ENCODE data around the gene HLA-E. TPM values are rescaled to one million over a fixed set of nuclear protein-coding genes. Genes with fewer than 3 reads are reported as not detected.
"Not testable (repeated sequence)": the region's sequence is repeated elsewhere in the genome, so short reads cannot be mapped to it uniquely, and the experiment has no call there.

The HLA-E gene
- total RNA-seq = 170 and 213 TPM in 2 replicates

GRCh38 chr6:30489081-30490025 is at the start of gene HLA-E:
TSS of gene HLA-E (plus strand) at chr6:30489509. CDS start at chr6:30489532, 23 bp downstream.
- DNase-seq (ENCODE audit: low read depth) = peak; percentile 99

- peak; percentile 8 for DNase-seq (ENCODE audit: low read depth)
Measured at GRCh38 chr6:30441171-30441570, 48.1 kb upstream of the HLA-E start.

GRCh38 chr6:30443657-30444450 is 45.5 kb upstream of the HLA-E start:
- DNase-seq (ENCODE audit: low read depth) = peak; percentile 18

- no peak for DNase-seq (ENCODE audit: low read depth)
Measured at GRCh38 chr6:30444451-30444742, 44.9 kb upstream of the HLA-E start.

- no peak for DNase-seq (ENCODE audit: low read depth)
Measured at GRCh38 chr6:30446259-30446658, 43.0 kb upstream of the HLA-E start.

- peak; percentile 11 for DNase-seq (ENCODE audit: low read depth)
Measured at GRCh38 chr6:30447237-30447636, 42.1 kb upstream of the HLA-E start.

- no peak for DNase-seq (ENCODE audit: low read depth)
Measured at GRCh38 chr6:30450548-30450908, 38.8 kb upstream of the HLA-E start.

DNA sequence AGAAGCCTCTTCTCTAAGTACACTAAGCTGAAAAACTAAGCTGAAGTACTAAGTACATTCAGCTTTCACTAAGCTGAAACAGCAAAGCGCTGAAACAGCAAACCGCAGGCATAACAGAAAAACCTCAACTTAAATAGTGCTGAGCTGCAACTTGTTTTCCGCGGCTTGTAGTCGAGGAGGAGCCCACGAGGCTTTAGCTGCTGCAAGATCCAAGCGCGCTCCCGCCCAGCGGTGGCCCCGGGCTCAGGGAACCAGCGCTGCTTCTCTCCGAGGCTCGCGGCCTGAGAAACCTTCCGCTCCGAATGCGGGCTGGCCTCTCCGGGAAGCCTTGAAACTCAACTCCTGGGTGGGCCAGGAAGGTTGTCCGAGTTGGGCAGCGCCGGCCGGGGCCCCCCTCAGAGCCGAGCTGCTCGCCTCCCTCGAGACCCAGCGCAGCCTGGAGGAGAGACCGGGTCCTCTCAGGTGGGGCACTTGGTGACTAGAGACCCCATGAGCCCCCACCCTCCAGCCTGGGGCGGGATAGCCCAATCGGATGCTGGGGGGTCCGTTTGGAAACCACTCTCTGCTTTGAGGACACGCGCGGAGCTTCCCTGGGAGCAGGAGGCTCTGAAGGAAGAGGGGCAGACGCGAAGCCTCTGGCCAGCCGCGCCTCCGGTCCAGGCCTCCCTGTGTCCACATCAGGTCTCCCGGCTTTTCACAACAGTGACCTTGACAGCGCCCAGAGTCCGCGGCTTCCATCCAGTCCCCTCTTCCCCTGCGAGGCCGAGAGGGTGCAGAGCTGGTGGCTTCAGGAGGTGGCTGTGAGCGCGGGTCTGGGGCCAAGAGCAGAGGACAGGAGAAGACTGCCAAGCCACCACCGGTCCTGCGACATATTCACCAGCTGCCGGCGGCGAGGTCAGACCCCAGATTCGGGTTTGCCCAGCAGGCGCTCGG is 38.1 kb upstream of the HLA-E start:
- peak; percentile 71 for DNase-seq (ENCODE audit: low read depth)

DNA sequence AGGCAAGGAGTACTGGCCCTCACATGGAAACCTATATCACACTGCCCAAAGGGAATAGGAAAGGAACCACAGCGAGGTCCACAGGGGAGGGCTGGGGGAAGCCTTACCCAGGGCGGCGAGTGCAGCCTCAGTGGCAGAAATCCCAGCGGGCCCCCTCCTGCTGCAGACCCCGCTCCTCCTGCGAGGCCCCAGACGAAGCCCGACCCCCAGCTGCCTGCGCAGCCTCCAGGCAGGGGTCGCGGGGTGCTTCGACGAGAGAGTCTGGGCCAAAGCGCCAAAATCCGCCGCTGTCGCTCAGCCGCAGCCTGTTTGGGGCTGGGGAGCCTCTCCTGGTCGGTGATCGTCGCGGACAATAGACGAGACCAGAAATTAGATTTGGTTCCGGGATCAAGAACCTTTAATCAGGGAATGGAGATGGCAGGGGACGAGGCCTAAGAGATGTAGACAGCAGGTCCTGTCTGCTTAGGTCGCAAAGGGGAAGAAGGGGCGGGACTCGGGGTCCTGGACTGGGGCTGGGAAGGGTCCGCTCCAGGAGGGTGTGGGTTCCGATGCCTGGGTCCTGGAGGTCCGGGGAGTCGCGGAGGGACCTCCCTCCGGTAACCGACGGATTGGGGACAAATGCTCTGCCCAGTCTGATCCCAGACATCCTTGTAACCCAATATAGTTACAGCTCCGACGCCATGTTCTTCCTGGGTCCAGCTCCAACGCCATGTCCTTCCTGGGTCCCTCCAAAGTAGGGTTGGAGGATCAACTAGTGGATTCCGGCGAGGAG is 36.4 kb upstream of the HLA-E start:
- no peak for DNase-seq (ENCODE audit: low read depth)

- DNase-seq (ENCODE audit: low read depth) = peak; percentile 68
Measured at GRCh38 chr6:30453508-30454116, 35.7 kb upstream of the HLA-E start.

GRCh38 chr6:30459145-30459544 is 30.2 kb upstream of the HLA-E start:
- no peak for DNase-seq (ENCODE audit: low read depth)

GRCh38 chr6:30461055-30461454 is 28.3 kb upstream of the HLA-E start:
- DNase-seq (ENCODE audit: low read depth) = no peak

- DNase-seq (ENCODE audit: low read depth) = no peak
Measured at GRCh38 chr6:30462482-30462881, 26.8 kb upstream of the HLA-E start.

DNA sequence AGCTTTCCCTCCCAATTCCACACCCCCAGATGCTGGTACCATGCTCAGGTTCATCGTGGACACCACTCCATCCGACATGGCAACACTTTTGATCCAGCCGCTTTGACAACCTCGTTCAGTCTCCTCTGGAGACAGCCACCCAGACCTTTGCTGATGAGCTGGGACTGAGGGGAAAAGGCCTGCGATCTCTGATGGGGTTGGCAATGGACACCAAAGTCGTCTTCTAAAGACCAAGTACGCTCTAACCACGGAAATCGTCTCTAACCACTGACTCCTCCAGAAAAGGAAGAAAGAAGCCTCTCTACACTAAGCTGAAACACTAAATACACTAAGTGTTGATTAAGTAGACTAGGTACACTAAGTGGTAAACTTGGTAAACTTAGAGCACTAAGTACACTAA is 26.1 kb upstream of the HLA-E start:
- DNase-seq (ENCODE audit: low read depth) = no peak

DNA sequence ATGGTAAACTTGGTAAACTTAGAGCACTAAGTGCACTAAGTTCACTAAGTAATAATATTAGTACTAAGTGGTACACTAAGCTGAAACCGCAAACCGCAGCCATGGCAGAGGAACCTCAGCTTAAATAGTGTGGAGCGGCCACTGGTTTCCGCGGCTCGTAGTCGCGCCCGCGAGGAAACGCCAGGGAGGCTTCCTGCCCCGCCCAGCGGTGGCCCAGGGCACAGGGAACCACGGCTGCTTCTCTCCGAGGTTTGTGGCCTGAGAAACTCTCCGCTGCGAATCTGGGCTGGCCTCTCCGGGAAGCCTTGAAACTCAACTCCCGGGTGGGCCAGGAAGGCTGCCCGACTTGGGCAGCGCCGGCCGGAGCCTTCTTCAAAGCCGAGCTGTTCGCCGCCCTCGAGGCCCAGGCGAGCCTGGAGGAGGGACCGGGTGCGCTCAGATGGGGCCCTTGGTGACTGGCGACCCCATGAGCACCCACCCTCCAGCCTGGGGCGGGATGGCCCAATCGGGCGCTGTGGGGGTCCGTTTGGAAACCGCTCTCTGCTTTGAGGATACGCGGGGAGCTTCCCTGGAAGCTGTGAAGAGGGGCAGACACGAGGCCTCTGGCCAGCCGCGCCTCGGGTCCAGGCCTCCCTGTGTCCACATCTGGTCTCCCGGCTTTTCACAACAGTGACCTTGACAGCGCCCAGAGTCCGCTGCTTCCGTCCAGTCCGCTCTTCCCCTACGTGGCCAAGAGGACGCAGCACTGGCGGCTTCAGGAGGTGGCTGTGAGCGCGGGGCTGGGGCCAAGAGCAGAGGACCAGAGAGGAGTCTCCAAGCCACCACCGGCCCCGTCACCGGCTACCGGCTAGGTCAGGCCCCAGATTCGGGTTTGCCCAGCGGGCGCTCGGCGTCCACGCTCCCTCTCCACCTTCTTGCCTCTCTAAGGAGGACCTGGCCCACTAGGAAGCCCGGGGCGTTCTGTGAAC is 25.4 kb upstream of the HLA-E start:
- peak; percentile 42 for DNase-seq (ENCODE audit: low read depth)

DNA sequence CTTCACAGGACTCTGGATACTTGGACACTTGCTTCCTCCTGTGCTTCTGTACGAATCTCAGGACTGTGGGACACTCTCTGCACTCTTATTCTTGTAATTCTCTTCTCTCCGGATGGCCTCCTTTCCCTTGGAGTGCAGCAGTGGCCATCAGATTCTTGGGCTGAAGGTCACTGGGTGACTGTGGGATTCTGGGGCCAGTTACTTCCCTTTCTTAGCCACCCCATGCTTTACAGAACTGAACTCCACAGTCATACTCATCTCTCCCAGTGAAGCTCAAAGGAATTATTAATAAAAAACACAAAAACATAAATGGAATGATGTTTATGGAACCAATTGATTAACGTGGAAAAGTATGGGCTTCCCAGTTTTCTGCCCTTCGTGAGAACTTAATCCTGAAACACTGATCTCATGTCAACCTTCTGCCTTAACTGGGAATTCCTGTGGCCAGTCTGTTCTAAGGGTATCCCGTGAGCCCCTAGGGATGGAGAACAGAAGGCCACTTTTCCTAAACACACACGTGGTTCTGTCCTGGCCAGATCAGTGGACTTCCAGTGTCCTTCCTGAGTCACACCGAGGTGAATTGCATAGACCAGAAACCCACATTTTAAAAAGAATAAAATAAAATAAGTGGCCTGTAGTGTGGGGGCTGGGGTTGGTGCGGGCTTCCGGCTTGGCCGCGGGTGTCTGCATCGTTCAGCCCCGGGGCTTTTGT is 23.6 kb upstream of the HLA-E start:
- no peak for DNase-seq (ENCODE audit: low read depth)

- DNase-seq (ENCODE audit: low read depth) = no peak
Measured at GRCh38 chr6:30470968-30471367, 18.3 kb upstream of the HLA-E start.

DNA sequence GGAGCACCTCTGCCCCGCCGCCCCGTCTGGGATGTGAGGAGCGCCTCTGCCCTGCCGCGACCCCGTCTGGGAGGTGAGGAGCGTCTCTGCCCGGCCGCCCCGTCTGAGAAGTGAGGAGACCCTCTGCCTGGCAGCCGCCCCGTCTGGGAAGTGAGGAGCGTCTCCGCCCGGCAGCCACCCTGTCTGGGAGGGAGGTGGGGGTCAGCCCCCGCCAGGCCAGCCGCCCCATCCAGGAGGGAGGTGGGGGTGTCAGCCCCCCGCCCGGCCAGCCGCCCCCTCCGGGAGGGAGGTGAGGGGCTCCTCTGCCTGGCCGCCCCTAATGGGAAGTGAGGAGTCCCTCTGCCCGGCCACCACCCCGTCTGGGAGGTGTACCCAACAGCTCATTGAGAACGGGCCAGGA is 14.2 kb upstream of the HLA-E start:
- DNase-seq (ENCODE audit: low read depth) = not testable (repeated sequence)

All from renal cortical epithelial cell (primary cell).